Activated T-cell treated with anti-CD3 and anti-CD28 coated beads, Interleukin-2, amount 50 U/mL, for 24 hours (primary cell): Measurements from ENCODE around the gene TMEM87B.
"Not testable (repeated sequence)": the region's sequence is repeated elsewhere in the genome, so short reads cannot be mapped to it uniquely, and the experiment has no call there.

Experiments
- DNase-seq: peaks from one replicate; pipeline ENCODE4 v3.0.0-alpha.2; 2020
- H3K27ac Mint-ChIP-seq: 2 replicates; pipeline ENCODE4 v1.8.0; 2020; ENCODE audit warnings: mild to moderate bottlenecking, mixed read lengths
- H3K27me3 Mint-ChIP-seq: 2 replicates; pipeline ENCODE4 v1.8.0; 2020; ENCODE audit warnings: mixed read lengths
- H3K36me3 Mint-ChIP-seq: 2 replicates; pipeline ENCODE4 v1.8.0; 2020; ENCODE audit warnings: low read depth, mixed read lengths
- H3K4me1 Mint-ChIP-seq: 2 replicates; pipeline ENCODE4 v1.8.0; 2020; ENCODE audit warnings: low read depth, mixed read lengths
- H3K4me3 Mint-ChIP-seq: 2 replicates; pipeline ENCODE4 v1.8.0; 2020; ENCODE audit warnings: mild to moderate bottlenecking, moderate library complexity, mixed read lengths
- H3K9me3 Mint-ChIP-seq: 2 replicates; pipeline ENCODE4 v1.8.0; 2020; ENCODE audit warnings: mixed read lengths

Gene TMEM87B

GRCh38 chr2:112047537-112048235 is 7.4 kb upstream of the TMEM87B start:
- Mint-ChIP-seq H3K27me3 (peaks cover 7% of the 10 kb centered on the region), H3K9me3 (no peaks in the 10 kb centered on the region), H3K36me3 (no peaks in the 10 kb centered on the region), H3K27ac (no peak overlapping the region), H3K4me3 (no peak overlapping the region), H3K4me1 (no peaks in the 10 kb centered on the region)
- no peak for DNase-seq

GRCh38 chr2:112048236-112048592 is 6.9 kb upstream of the TMEM87B start:
- H3K9me3 Mint-ChIP-seq: no peaks in the 10 kb centered on the region
- no peak overlapping the region for H3K4me3 Mint-ChIP-seq
- peaks cover under 1% of the 10 kb centered on the region for H3K4me1 Mint-ChIP-seq
- peaks cover 7% of the 10 kb centered on the region for H3K27me3 Mint-ChIP-seq
- no peak overlapping the region for H3K27ac Mint-ChIP-seq
- no peaks in the 10 kb centered on the region for H3K36me3 Mint-ChIP-seq
- DNase-seq: no peak

- Mint-ChIP-seq H3K27me3 (peaks cover 7% of the 10 kb centered on the region), H3K27ac (no peak overlapping the region), H3K4me1 (peaks cover 7% of the 10 kb centered on the region), H3K9me3 (no peaks in the 10 kb centered on the region), H3K36me3 (no peaks in the 10 kb centered on the region), H3K4me3 (no peak overlapping the region)
- DNase-seq: no peak
Observed at GRCh38 chr2:112048887-112049286, 6.2 kb upstream of the TMEM87B start.

- Mint-ChIP-seq H3K9me3 (no peaks in the 10 kb centered on the region), H3K36me3 (peaks cover 2% of the 10 kb centered on the region), H3K4me1 (peaks cover 9% of the 10 kb centered on the region), H3K4me3 (no peak overlapping the region), H3K27ac (no peak overlapping the region), H3K27me3 (peaks cover 7% of the 10 kb centered on the region)
- no peak for DNase-seq
Observed at GRCh38 chr2:112050316-112050715, 4.8 kb upstream of the TMEM87B start.

- H3K36me3 Mint-ChIP-seq: peaks cover 22% of the 10 kb centered on the region
- peak; percentile 97 for DNase-seq
- no peaks in the 10 kb centered on the region for H3K9me3 Mint-ChIP-seq
- H3K4me1 Mint-ChIP-seq: peaks cover 37% of the 10 kb centered on the region
- no peaks in the 10 kb centered on the region for H3K27me3 Mint-ChIP-seq
- H3K27ac Mint-ChIP-seq: peak overlapping the region; percentile 100
- peak overlapping the region; percentile 94 for H3K4me3 Mint-ChIP-seq
Observed at GRCh38 chr2:112053917-112054846, 887 bp upstream of the TMEM87B start.

- no peaks in the 10 kb centered on the region for H3K27me3 Mint-ChIP-seq
- H3K9me3 Mint-ChIP-seq: no peaks in the 10 kb centered on the region
- peak overlapping the region; percentile 82 for H3K4me3 Mint-ChIP-seq
- H3K36me3 Mint-ChIP-seq: peaks cover 30% of the 10 kb centered on the region
- DNase-seq: no peak
- H3K27ac Mint-ChIP-seq: peak overlapping the region; percentile 94
- peaks cover 42% of the 10 kb centered on the region for H3K4me1 Mint-ChIP-seq
Observed at GRCh38 chr2:112055730-112056625, 909 bp downstream of the TMEM87B start.

GRCh38 chr2:112056626-112056987 is 1.5 kb downstream of the TMEM87B start:
- peak overlapping the region; percentile 82 for H3K4me3 Mint-ChIP-seq
- H3K36me3 Mint-ChIP-seq: peaks cover 37% of the 10 kb centered on the region
- DNase-seq: no peak
- H3K4me1 Mint-ChIP-seq: peaks cover 47% of the 10 kb centered on the region
- H3K27ac Mint-ChIP-seq: peak overlapping the region; percentile 94
- no peaks in the 10 kb centered on the region for H3K9me3 Mint-ChIP-seq
- no peaks in the 10 kb centered on the region for H3K27me3 Mint-ChIP-seq

GRCh38 chr2:112059671-112060070 is 4.6 kb downstream of the TMEM87B start:
- DNase-seq: no peak
- Mint-ChIP-seq H3K9me3 (peaks cover 9% of the 10 kb centered on the region), H3K36me3 (peaks cover 66% of the 10 kb centered on the region), H3K4me3 (no peak overlapping the region), H3K4me1 (peaks cover 66% of the 10 kb centered on the region), H3K27ac (no peak overlapping the region), H3K27me3 (no peaks in the 10 kb centered on the region)

- no peak overlapping the region for H3K4me3 Mint-ChIP-seq
- H3K27me3 Mint-ChIP-seq: no peaks in the 10 kb centered on the region
- peaks cover 72% of the 10 kb centered on the region for H3K36me3 Mint-ChIP-seq
- H3K9me3 Mint-ChIP-seq: peaks cover 11% of the 10 kb centered on the region
- no peak overlapping the region for H3K27ac Mint-ChIP-seq
- H3K4me1 Mint-ChIP-seq: peaks cover 70% of the 10 kb centered on the region
- DNase-seq: no peak
Observed at GRCh38 chr2:112061299-112061698, 6.2 kb downstream of the TMEM87B start.

GRCh38 chr2:112061840-112062239 is 6.8 kb downstream of the TMEM87B start:
- H3K36me3 Mint-ChIP-seq: peaks cover 73% of the 10 kb centered on the region
- peak overlapping the region; percentile 50 for H3K27ac Mint-ChIP-seq
- DNase-seq: no peak
- peaks cover 11% of the 10 kb centered on the region for H3K9me3 Mint-ChIP-seq
- no peaks in the 10 kb centered on the region for H3K27me3 Mint-ChIP-seq
- H3K4me3 Mint-ChIP-seq: no peak overlapping the region
- peaks cover 67% of the 10 kb centered on the region for H3K4me1 Mint-ChIP-seq

GRCh38 chr2:112062894-112063293 is 7.8 kb downstream of the TMEM87B start:
- Mint-ChIP-seq H3K4me3 (no peak overlapping the region), H3K36me3 (peaks cover 82% of the 10 kb centered on the region), H3K27me3 (no peaks in the 10 kb centered on the region), H3K27ac (peak overlapping the region; percentile 85), H3K4me1 (peaks cover 62% of the 10 kb centered on the region), H3K9me3 (peaks cover 11% of the 10 kb centered on the region)
- DNase-seq: no peak

- H3K27ac Mint-ChIP-seq: peak overlapping the region; percentile 72
- H3K4me1 Mint-ChIP-seq: peaks cover 61% of the 10 kb centered on the region
- peaks cover 89% of the 10 kb centered on the region for H3K36me3 Mint-ChIP-seq
- DNase-seq: no peak
- peaks cover 17% of the 10 kb centered on the region for H3K9me3 Mint-ChIP-seq
- H3K27me3 Mint-ChIP-seq: no peaks in the 10 kb centered on the region
- H3K4me3 Mint-ChIP-seq: no peak overlapping the region
Observed at GRCh38 chr2:112065486-112065885, 10.4 kb downstream of the TMEM87B start.

- peaks cover 62% of the 10 kb centered on the region for H3K4me1 Mint-ChIP-seq
- no peak overlapping the region for H3K4me3 Mint-ChIP-seq
- peaks cover 17% of the 10 kb centered on the region for H3K9me3 Mint-ChIP-seq
- no peak for DNase-seq
- H3K27me3 Mint-ChIP-seq: no peaks in the 10 kb centered on the region
- peaks cover 93% of the 10 kb centered on the region for H3K36me3 Mint-ChIP-seq
- peak overlapping the region; percentile 72 for H3K27ac Mint-ChIP-seq
Observed at GRCh38 chr2:112065966-112066365, 10.9 kb downstream of the TMEM87B start.

- Mint-ChIP-seq H3K36me3 (peaks cover 89% of the 10 kb centered on the region), H3K9me3 (peaks cover 12% of the 10 kb centered on the region), H3K4me1 (peaks cover 60% of the 10 kb centered on the region)
- H3K27me3 Mint-ChIP-seq, H3K4me3 Mint-ChIP-seq, DNase-seq, H3K27ac Mint-ChIP-seq: not testable (repeated sequence)
Observed at GRCh38 chr2:112069794-112070193, 14.7 kb downstream of the TMEM87B start.
